H7 (cell line): Measurements from ENCODE around the gene TNNT1. TPM values are rescaled to one million over a fixed set of nuclear protein-coding genes. Genes with fewer than 3 reads are reported as not detected.
"Not testable (repeated sequence)": the region's sequence is repeated elsewhere in the genome, so short reads cannot be mapped to it uniquely, and the experiment has no call there.

Experiments used
- DNase-seq: peaks from one replicate; pipeline ENCODE4 v3.0.0; 2012
- H3K27me3 ChIP-seq: 2 replicates; pipeline ENCODE4 v1.6.0; 2011; ENCODE audit warnings: mild to moderate bottlenecking, low read length; ENCODE audit not compliant: control insufficient read depth, insufficient read depth
- H3K36me3 ChIP-seq: replicated peaks from 2 replicates; pipeline ENCODE4 v1.5.1; 2011; ENCODE audit warnings: low read length; ENCODE audit not compliant: control insufficient read depth, insufficient read depth
- H3K4me3 ChIP-seq: 2 replicates; pipeline ENCODE4 v1.5.1; 2011; ENCODE audit warnings: low read depth, mild to moderate bottlenecking, control low read depth, low read length, moderate library complexity; ENCODE audit not compliant: insufficient read depth
- total RNA-seq: library from RNA; depleted of rRNA; stranded (reverse); fragments of >200 nt; shearing (Covaris generic); gene quantifications from 2 replicates; pipeline ENCODE4 v1.2.3, GENCODE V29; 2014

The TNNT1 gene
- total RNA-seq, 1 experiment from 2014 or later: 33.8 TPM

DNA sequence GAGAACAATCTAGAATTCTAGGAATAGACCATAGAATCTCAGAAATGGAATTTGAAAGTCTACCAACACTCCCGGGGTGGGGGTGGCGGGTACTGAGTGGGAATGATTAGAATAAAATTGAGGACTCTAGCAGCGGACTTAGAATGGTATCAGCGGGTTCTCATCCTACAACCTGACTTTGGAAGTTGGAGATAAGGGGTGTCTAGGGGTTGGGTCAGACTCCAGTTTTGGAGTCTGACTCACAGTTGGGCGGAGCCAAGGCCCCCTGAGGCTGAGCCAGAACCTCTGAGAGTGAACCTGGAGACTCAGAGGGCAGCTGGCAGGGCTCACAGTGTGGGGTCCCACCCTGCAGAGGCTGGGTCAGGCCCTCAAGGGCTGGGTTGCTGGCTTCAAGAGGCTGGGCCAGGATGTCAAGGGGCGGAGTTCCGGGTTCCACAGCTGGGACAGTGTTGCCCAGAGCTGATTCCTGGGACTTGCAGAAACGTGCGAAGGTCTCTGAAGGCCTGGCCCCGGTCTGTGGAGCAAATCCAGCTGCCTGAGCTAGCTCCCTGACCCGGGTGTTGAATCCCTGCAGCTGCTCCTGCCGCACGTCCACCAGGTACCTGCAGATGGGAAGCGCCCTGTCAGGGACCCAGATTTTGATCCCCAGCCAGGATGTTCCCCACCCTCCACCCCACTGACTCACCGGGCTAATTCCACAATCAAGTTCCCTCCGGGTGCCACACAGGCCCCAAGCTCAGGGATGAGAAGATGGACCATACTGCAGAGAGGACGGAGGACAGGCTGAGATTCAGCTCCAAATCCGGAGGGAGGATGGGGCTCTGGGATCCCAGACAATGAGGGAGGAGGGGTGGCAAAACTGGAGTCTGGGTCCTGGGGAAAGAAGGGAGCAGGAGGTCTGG lies 10.1 kb upstream of the TNNT1 start:
- Histone ChIP-seq H3K36me3 (peaks cover 1% of the 10 kb centered on the region; the same call in 1 of the 2 replicates), H3K4me3 (no peak overlapping the region)
- DNase-seq: peak; percentile 72

DNA sequence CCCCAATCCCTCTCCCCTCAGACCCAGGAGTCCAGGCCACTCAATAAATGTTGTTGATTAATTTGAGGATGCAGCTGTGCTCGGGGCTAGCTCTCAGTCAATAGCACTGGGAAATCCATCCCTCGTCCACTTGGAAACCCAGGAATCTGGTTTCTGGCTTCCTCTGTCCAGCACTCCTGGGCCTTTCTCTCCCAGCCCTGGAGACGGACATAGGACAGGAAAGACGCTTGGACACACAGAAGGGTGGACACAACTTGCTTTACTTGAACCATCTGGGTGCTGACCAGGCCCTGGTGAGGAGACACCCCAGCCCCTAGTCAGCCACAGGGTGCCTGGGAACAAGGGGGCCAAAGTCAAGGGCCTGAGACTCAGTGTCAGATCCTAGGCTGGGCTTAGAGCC lies 9.4 kb upstream of the TNNT1 start:
- H3K27me3 ChIP-seq: peaks cover 54% of the 10 kb centered on the region
- peaks cover 1% of the 10 kb centered on the region for H3K36me3 ChIP-seq
- DNase-seq: no peak
- no peak overlapping the region for H3K4me3 ChIP-seq

More for the DNA sequence above, 10.1 kb upstream of the TNNT1 start:
- peaks cover 59% of the 10 kb centered on the region for H3K27me3 ChIP-seq

DNA sequence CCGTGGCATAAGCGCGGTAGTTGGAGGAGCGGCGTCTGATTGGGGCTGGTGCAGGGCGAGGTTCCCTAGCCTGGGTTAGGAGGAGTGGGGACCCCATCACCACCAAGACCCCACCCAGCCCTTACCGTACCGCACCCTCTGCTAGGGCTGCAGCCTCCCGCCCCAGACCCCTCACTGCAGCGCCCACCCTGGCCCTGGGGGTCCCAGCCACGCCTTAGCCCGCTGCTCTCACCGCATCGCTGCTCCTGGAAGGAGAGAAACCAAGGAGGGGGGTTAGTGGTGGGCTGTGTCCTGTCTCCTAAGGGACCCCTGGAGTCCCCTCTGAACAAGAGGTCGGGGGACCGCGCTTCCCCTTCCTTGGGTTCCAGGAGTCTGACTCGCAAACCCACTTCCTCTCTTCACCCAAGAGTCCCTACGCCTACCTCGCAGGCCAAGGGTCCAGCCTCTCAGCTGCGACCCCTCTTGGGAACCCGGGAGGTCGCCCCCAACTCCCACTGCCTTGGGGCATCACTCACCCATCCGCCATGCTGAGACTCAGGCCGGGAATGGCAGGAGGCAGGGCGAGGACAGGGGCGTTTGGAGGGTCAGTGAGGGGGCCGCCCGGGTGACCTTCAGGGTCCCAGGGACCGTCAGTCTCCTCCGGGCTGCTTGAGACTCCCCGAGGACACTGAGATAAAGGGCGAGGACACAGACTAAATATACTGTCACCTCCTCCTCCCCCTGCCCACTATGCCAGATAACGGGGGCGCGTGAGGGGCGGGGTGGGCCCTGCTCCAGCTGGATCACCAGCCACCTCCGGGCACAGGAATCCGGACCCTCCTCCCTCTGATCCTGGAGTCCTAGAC lies 8.3 kb upstream of the TNNT1 start, which contains the start of gene TNNI3:
Gene TNNI3 (minus strand): TSS at position 669 of the 845 bp plus-strand sequence. CDS start 143 bp downstream, at position 526.
- peaks cover 1% of the 10 kb centered on the region for H3K36me3 ChIP-seq
- H3K4me3 ChIP-seq: peak within 1 kb of the TSS; percentile 60
- DNase-seq: peak; percentile 54
- peaks cover 47% of the 10 kb centered on the region for H3K27me3 ChIP-seq

DNA sequence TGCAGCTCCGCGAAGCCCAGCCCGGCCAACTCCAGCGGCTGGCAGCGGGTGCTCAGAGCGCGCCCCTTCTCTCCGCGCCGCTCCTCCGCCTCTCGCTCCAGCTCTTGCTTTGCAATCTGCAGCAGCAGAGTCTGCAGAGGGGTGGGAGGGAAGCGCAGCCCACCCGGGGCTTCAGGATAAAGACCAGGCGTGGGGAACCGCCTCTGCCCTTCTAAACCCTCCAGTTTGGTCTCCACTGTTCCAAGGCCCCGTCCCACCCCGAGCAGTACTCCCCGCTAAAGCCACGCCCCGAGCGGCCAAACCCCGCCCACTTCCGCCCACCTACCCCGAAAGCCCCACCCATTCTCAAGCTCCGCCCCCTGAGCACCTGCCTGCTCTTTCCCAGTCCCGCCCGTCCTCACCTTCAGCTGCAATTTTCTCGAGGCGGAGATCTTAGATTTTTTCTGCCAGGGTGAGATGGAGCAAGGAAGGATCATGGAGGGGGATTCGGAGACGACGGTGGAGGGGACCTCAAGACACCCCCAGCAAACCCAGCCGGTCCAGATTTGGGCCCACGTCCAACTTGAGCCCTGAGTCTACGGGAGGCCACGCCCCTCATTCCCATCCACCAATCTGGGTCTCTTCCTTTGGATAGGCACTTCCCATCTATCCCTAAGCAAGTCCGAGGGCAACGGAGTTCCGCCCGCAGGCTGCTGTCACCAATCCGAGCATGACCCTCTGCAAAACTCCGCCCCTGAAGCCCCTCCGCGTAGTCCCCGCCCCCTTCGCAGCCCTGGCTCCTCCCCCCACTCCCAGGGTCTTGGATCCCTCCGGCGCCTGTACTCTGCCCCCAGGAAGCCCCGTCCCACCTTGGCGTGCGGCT lies 7.4 kb upstream of the TNNT1 start:
- H3K36me3 ChIP-seq: peaks cover 2% of the 10 kb centered on the region
- peak; percentile 99 for DNase-seq
- H3K4me3 ChIP-seq: peak overlapping the region; percentile 60
- peaks cover 39% of the 10 kb centered on the region for H3K27me3 ChIP-seq

DNA sequence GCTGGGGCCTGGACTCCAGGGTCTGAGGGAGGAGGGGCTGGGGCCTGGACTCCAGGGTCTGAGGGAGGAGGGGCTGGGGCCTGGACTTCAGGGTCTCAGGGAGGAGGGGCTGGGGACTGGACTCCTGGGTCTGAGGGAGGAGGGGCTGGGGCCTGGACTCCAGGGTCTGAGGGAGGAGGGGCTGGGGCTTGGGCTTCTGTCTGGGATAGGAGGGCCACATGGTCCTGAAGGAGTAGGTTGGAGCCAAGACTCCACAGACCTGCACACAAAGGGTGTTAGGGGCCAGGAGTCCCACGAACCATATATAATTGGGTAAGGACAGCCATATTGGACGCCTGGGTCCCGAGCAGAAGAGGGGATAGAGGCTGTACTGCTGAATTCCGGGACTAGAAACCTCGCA lies 6.8 kb upstream of the TNNT1 start:
- H3K36me3 ChIP-seq, DNase-seq: not testable (repeated sequence)
- Histone ChIP-seq H3K27me3 (peaks cover 33% of the 10 kb centered on the region; the same call in 1 of the 2 replicates), H3K4me3 (peak overlapping the region; percentile 60)

DNA sequence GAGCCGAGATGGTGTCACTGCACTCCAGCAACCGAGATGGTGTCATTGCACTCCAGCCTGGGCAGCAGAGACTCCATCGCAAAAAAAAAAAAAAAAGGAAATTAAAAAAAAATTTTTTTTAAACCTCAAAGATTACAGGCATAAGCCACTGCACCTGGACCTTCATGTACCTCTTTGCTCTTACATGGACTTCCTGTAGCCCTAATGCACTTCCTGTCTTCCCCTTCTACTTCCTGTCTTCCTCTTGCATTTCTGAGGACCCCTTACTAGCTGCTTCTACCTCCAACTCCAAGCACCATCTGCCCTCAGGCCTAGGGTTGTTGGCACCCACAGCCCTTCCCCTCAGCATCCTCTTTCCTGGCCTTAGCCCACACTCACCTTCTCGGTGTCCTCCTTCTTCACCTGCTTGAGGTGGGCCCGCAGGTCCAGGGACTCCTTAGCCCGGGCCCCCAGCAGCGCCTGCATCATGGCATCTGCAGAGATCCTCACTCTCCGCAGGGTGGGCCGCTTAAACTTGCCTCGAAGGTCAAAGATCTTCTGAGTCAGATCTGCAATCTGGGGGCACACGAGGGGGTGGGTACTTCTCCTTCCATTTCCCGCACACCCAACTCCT lies 4.8 kb upstream of the TNNT1 start:
- peaks cover 2% of the 10 kb centered on the region for H3K36me3 ChIP-seq
- DNase-seq: no peak
- peaks cover 25% of the 10 kb centered on the region; the same call in 1 of the 2 replicates for H3K27me3 ChIP-seq
- H3K4me3 ChIP-seq: no peak overlapping the region

DNA sequence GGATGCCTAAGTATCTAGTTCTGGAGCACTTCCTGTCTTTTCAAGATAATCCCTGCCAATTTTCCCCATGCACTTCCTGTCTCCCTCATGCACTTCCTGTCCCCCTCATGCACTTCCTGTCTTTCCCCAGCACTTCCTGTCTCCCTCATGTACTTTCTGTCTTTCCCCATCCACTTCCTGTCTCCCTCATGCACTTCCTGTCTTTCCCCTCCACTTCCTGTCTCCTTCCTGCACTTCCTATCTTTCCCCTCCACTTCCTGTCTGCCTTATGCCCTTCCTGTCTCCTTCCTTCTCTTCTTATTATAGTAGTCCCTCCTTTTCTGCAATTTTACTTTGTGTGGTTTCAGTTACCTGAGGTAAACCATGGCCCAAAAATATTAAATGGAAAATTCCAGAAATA lies 3.0 kb upstream of the TNNT1 start:
- no peak overlapping the region for H3K4me3 ChIP-seq
- DNase-seq: no peak

DNA sequence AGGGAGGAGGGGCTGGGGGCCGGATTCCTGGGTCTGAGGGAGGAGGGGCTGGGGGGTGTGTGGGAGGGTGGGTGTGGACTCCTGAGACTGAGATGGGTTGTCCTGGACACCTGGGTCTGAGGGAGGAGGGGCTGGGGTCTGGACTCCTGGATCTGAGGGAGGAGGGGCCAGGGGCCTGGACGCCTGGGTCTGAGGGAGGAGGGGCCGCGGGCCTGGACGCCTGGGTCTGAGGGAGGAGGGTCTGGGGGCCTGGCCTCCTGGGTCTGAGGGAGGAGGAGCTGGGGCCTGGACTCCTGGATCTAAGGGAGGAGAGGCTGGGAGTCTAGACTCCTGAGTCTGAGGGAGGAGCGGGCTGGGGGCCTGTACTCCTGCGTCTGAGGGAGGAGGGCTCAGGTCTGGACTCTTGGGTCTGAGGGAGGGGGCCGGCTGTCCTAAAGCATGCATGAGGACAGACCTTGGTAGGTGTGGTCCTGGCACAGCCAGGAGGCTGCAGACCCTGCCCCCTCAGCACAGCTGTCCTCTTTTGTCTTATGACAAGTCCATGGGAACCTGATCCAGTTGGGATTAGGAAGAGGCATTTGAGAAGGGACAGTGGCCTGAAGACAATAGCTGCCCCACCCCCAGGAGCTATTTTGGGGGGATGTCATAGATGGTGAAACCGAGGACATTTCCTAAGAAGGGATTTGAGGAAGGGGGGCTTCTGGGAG lies 1.3 kb downstream of the TNNT1 start:
- peaks cover 1% of the 10 kb centered on the region for H3K36me3 ChIP-seq
- DNase-seq: peak; percentile 73
- peaks cover 19% of the 10 kb centered on the region; the same call in 1 of the 2 replicates for H3K27me3 ChIP-seq
- no peak overlapping the region for H3K4me3 ChIP-seq

More for the DNA sequence above, 3.0 kb upstream of the TNNT1 start:
- H3K36me3 ChIP-seq: peaks cover 2% of the 10 kb centered on the region
- H3K27me3 ChIP-seq: peaks cover 23% of the 10 kb centered on the region; the same call in 1 of the 2 replicates

DNA sequence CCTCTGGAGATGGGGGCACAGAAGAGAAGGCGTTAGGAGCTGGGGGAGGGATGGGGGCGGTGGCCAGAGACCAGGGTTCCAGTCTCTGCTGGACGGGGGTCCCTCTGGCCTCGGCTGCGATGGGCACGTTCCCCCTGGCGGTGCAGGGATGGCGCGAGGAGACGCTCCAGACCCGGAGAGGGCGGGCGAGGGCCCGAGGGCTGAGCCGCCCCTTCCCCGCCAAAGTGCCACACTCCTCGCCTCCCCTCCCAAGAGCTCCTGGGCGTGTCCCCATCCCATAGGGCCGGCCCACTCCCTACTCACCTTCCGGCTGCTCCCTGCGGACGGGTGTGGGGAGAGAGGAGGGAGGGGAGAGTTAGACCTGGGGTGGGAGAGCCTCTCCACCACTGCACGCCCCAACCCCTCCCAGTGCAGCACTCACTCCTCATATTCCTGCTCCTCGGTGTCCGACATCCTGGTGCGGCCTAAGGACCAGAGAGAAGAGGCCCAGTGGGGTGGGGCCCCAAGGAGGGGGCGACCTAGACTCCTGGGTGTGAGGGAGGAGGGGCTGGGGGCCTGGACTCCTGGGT lies 2.2 kb downstream of the TNNT1 start:
- no peaks in the 10 kb centered on the region; the same call in 1 of the 2 replicates for H3K36me3 ChIP-seq
- peak overlapping the region; percentile 67 for H3K4me3 ChIP-seq
- H3K27me3 ChIP-seq: peaks cover 21% of the 10 kb centered on the region; the same call in 1 of the 2 replicates
- DNase-seq: peak; percentile 98

DNA sequence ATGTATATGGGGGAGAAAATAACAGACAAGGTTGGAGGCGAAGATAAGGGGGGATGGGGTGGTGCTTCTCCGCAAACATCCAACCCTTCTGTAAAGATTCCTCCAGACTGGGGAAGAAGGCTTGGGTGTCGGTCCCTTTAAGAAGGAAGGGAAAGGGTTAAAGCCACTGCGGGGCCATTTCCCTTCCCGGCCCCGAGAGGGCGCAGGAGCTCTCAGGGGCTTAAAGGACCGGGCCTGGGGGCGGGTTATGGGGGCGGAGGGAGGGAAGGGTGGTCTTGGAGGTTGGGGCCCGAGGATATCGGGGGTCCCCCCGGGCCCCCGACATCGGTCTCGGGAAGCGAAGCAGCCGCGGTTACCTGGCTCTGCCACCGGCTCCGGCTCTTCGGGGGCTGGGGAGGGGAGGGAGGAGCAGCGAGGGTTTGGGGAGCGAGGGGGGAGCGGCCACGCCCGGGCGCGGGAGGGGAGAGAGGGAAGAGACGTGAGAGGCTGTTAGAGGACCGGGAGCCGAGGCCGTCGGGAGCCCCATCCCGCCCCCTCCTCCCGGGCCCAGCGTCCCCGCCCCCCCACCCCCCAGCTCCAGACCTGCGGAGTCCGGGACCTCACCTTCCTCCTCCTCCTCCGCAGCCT lies 2.8 kb downstream of the TNNT1 start:
- peaks cover 24% of the 10 kb centered on the region; the same call in 1 of the 2 replicates for H3K27me3 ChIP-seq
- no peaks in the 10 kb centered on the region for H3K36me3 ChIP-seq
- DNase-seq: peak; percentile 96
- H3K4me3 ChIP-seq: peak overlapping the region; percentile 67

DNA sequence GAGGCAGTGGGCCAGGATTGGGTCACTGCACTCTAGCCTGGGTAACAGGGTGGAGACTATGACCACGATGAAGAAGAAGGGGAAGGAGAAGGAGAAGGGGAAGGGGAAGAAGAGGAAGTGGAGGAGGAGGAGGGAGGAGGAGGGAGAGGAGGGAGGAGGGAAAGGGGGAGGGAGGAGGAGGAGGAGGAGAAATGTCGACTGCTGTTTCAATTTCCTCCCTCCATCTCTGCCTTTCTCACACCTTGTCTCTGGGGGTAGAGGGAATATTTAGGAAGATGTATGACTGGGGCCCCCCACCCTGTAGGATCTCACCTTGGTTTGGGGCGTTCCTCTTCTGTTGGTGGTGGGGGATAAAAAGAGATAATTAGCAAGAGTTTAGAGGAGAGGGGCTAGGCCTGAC lies 3.8 kb downstream of the TNNT1 start:
- no peaks in the 10 kb centered on the region for H3K36me3 ChIP-seq
- DNase-seq: no peak
- H3K27me3 ChIP-seq: peaks cover 24% of the 10 kb centered on the region; the same call in 1 of the 2 replicates
- H3K4me3 ChIP-seq: no peak overlapping the region

DNA sequence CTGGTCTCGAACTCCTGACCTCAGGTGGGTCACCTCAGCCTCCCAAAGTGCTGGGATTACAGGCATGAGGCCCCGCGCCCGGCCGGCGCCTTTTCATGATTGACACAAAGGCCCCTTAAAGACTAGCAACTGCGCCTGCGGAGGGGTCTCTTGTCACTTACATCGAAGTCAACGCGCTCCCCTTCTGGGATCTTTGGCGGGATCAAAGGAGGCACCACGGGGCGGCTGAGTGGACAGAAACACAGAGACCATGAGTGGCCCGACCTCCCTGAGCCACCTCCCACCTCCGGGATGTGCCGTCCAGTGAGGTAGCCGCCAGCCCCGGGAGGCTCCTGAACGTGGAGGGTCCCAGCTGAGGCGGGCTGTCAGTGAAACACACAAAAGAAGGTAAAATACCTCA lies 7.3 kb downstream of the TNNT1 start:
- Histone ChIP-seq H3K4me3 (peak overlapping the region; percentile 20), H3K27me3 (peaks cover 15% of the 10 kb centered on the region; the same call in 1 of the 2 replicates), H3K36me3 (peaks cover 1% of the 10 kb centered on the region)
- DNase-seq: peak; percentile 65
